Measurements from ENCODE around the gene TM4SF4. TPM values are rescaled to one million over a fixed set of nuclear protein-coding genes. Genes with fewer than 3 reads are reported as not detected.

Gene TM4SF4
- total RNA-seq, 1 donor from 2014 or later: not detected

- H4K20me1 ChIP-seq (ENCODE audit: insufficient read depth, low read length): no peaks in the 10 kb centered on the region
- Mint-ChIP-seq H3K27ac (ENCODE audit: unreplicated experiment) (no peak overlapping the region), H3K4me1 (ENCODE audit: low read depth, unreplicated experiment) (peaks cover 6% of the 10 kb centered on the region), H3K36me3 (ENCODE audit: low read depth, unreplicated experiment) (no peaks in the 10 kb centered on the region), H3K27me3 (ENCODE audit: low read depth, unreplicated experiment) (no peaks in the 10 kb centered on the region), H3K9me3 (ENCODE audit: unreplicated experiment) (no peaks in the 10 kb centered on the region), H3K4me3 (ENCODE audit: unreplicated experiment) (no peak overlapping the region)
- no peak overlapping the region for H2AFZ ChIP-seq (ENCODE audit: low read depth, low read length)
- H3K79me2 ChIP-seq (ENCODE audit: insufficient read depth, low read length): no peaks in the 10 kb centered on the region
- H3K4me2 ChIP-seq (ENCODE audit: low read length): no peak overlapping the region
- peaks cover 23% of the 10 kb centered on the region for H3K4me1 ChIP-seq (ENCODE audit: insufficient read depth, low read length)
- no peak overlapping the region for H3K27ac ChIP-seq (ENCODE audit: low read depth, low read length)
- H3K4me3 ChIP-seq (ENCODE audit: insufficient read depth, low read depth, low read length): no peak overlapping the region
- no peak overlapping the region for H3K9ac ChIP-seq (ENCODE audit: low read length)
- no peak for FAIRE-seq
- no peaks in the 10 kb centered on the region for H3K36me3 ChIP-seq (ENCODE audit: insufficient read depth, low read length)
- no peaks in the 10 kb centered on the region for H3K9me3 ChIP-seq (ENCODE audit: insufficient read depth, low read depth, low read length)
- H3K27me3 ChIP-seq (ENCODE audit: insufficient read depth, low read length): no peaks in the 10 kb centered on the region
- no peak for DNase-seq (ENCODE audit: low read depth)
- TF ChIP-seq EZH2 (IDR thresholded peaks at IDR 0.05; ENCODE audit: insufficient read depth, low read length): no peak
- no peak for TF ChIP-seq CTCF (IDR thresholded peaks at IDR 0.05; ENCODE audit: insufficient read depth, low read depth, low read length)
Measured at GRCh38 chr3:149510480-149510879, 36.0 kb downstream of the TM4SF4 start.

- Histone ChIP-seq H3K36me3 (ENCODE audit: insufficient read depth, low read length) (no peaks in the 10 kb centered on the region), H3K4me3 (ENCODE audit: insufficient read depth, low read depth, low read length) (no peak overlapping the region), H4K20me1 (ENCODE audit: insufficient read depth, low read length) (no peaks in the 10 kb centered on the region), H3K4me2 (ENCODE audit: low read length) (no peak overlapping the region), H3K27me3 (ENCODE audit: insufficient read depth, low read length) (no peaks in the 10 kb centered on the region), H3K9ac (ENCODE audit: low read length) (no peak overlapping the region), H3K4me1 (ENCODE audit: insufficient read depth, low read length) (peaks cover 21% of the 10 kb centered on the region), H3K27ac (ENCODE audit: low read depth, low read length) (no peak overlapping the region), H3K79me2 (ENCODE audit: insufficient read depth, low read length) (no peaks in the 10 kb centered on the region), H3K9me3 (ENCODE audit: insufficient read depth, low read depth, low read length) (no peaks in the 10 kb centered on the region), H2AFZ (ENCODE audit: low read depth, low read length) (no peak overlapping the region)
- FAIRE-seq: no peak
- no peak overlapping the region for H3K27ac Mint-ChIP-seq (ENCODE audit: unreplicated experiment)
- no peak for TF ChIP-seq CTCF (IDR thresholded peaks at IDR 0.05; ENCODE audit: insufficient read depth, low read depth, low read length)
- no peak for TF ChIP-seq EZH2 (IDR thresholded peaks at IDR 0.05; ENCODE audit: insufficient read depth, low read length)
- no peak for DNase-seq (ENCODE audit: low read depth)
- no peaks in the 10 kb centered on the region for H3K9me3 Mint-ChIP-seq (ENCODE audit: unreplicated experiment)
- no peaks in the 10 kb centered on the region for H3K27me3 Mint-ChIP-seq (ENCODE audit: low read depth, unreplicated experiment)
- H3K4me3 Mint-ChIP-seq (ENCODE audit: unreplicated experiment): no peak overlapping the region
- peaks cover 6% of the 10 kb centered on the region for H3K4me1 Mint-ChIP-seq (ENCODE audit: low read depth, unreplicated experiment)
- no peaks in the 10 kb centered on the region for H3K36me3 Mint-ChIP-seq (ENCODE audit: low read depth, unreplicated experiment)
Measured at GRCh38 chr3:149511040-149511626, 36.6 kb downstream of the TM4SF4 start.

GRCh38 chr3:149512073-149512782 lies 37.7 kb downstream of the TM4SF4 start:
- Mint-ChIP-seq H3K4me3 (ENCODE audit: unreplicated experiment) (no peak overlapping the region), H3K4me1 (ENCODE audit: low read depth, unreplicated experiment) (no peaks in the 10 kb centered on the region), H3K27me3 (ENCODE audit: low read depth, unreplicated experiment) (no peaks in the 10 kb centered on the region), H3K9me3 (ENCODE audit: unreplicated experiment) (no peaks in the 10 kb centered on the region), H3K36me3 (ENCODE audit: low read depth, unreplicated experiment) (peaks cover 2% of the 10 kb centered on the region), H3K27ac (ENCODE audit: unreplicated experiment) (peak overlapping the region; percentile 51)
- no peaks in the 10 kb centered on the region for H3K79me2 ChIP-seq (ENCODE audit: insufficient read depth, low read length)
- H3K36me3 ChIP-seq (ENCODE audit: insufficient read depth, low read length): peaks cover 6% of the 10 kb centered on the region
- no peaks in the 10 kb centered on the region for H4K20me1 ChIP-seq (ENCODE audit: insufficient read depth, low read length)
- no peaks in the 10 kb centered on the region for H3K27me3 ChIP-seq (ENCODE audit: insufficient read depth, low read length)
- peaks cover 10% of the 10 kb centered on the region for H3K4me1 ChIP-seq (ENCODE audit: insufficient read depth, low read length)
- H3K4me2 ChIP-seq (ENCODE audit: low read length): peak overlapping the region; percentile 43
- no peak overlapping the region for H3K27ac ChIP-seq (ENCODE audit: low read depth, low read length)
- no peak for FAIRE-seq
- H3K9ac ChIP-seq (ENCODE audit: low read length): no peak overlapping the region
- H3K4me3 ChIP-seq (ENCODE audit: insufficient read depth, low read depth, low read length): no peak overlapping the region
- peak; percentile 30 for DNase-seq (ENCODE audit: low read depth)
- TF ChIP-seq EZH2 (IDR thresholded peaks at IDR 0.05; ENCODE audit: insufficient read depth, low read length) (no peak), CTCF (IDR thresholded peaks at IDR 0.05; ENCODE audit: insufficient read depth, low read depth, low read length) (peak; percentile 67)
- H2AFZ ChIP-seq (ENCODE audit: low read depth, low read length): no peak overlapping the region
- H3K9me3 ChIP-seq (ENCODE audit: insufficient read depth, low read depth, low read length): no peaks in the 10 kb centered on the region

All from astrocyte (in vitro differentiated cells and primary cell).